Measurements from ENCODE around the gene CCT2. TPM values are rescaled to one million over a fixed set of nuclear protein-coding genes. Genes with fewer than 3 reads are reported as not detected.
A peak's percentile ranks its signal among the peaks of the same experiment; 100 is the strongest.

The CCT2 gene
- total and polyA plus RNA-seq, 4 donors: 59.0 to 130 (median 82.5) TPM

DNA sequence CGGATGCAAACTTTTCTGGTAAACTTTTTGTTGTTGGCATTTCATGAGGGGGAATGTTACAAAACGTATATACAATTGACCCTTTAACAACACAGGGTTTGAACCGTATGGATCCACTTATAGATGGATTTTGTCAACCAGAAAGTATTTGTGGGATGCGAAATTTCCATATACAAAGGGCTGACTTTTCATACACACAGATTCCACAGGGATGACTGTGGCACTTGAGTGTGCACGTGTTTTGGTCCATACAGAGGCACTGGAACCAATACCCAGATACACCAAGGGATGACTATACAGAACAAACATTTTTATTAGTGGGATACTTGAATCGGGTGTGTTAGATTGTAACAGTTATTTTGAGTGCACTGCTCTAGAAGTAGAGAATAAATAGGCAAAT, 29.8 kb upstream of the CCT2 start:
- ATAC-seq (ENCODE audit: low FRiP score) (no peak), DNase-seq (no peak)
- H3K9me3 ChIP-seq (ENCODE audit: control insufficient read depth, low read length): no peaks in the 10 kb centered on the region
- H3K4me3 ChIP-seq (ENCODE audit: low read length in 2 of 2): no peak overlapping the region
- peaks cover 0 to 3% of the 10 kb centered on the region in 2 donors for H3K4me1 ChIP-seq (ENCODE audit: control insufficient read depth in 1 of 2, insufficient read depth in 2 of 2, low read length in 2 of 2)
- H3K27ac ChIP-seq (ENCODE audit: low read depth in 1 of 2, low read length in 2 of 2): no peak overlapping the region
- no peaks in the 10 kb centered on the region for H3K27me3 ChIP-seq (ENCODE audit: control insufficient read depth in 1 of 2, insufficient read depth in 2 of 2, low read length in 1 of 2)
- 73 to 77% methylated on average over 6 of the region's 6 CpGs for WGBS, 2 donors
- intact Hi-C loops (cut with DNase I): no loop called here
- H3K36me3 ChIP-seq (ENCODE audit: control insufficient read depth in 1 of 2, insufficient read depth in 2 of 2, low read length in 1 of 2): no peaks in the 10 kb centered on the region

DNA sequence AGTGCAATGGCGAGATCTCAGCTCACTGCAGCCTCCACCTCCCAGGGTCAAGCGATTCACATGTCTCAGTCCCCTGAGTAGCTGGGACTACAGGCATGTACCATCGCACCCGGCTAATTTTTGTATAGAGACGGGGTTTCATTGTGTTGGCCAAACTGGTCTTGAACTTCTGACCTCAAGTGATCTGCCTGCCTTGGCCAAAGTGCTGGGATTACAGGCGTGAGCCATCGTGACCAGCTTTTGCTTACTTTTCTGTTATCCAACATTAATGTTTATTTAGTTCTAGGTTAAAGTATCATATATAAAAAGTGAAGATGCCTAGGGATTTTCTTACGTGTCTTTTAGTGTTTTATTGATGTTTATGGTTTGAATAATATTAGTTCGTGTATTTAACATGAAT, 28.9 kb upstream of the CCT2 start:
- Histone ChIP-seq H3K36me3 (ENCODE audit: control insufficient read depth in 1 of 2, insufficient read depth in 2 of 2, low read length in 1 of 2) (no peaks in the 10 kb centered on the region), H3K9me3 (ENCODE audit: control insufficient read depth, low read length) (no peaks in the 10 kb centered on the region), H3K4me3 (ENCODE audit: low read length in 2 of 2) (no peak overlapping the region), H3K27me3 (ENCODE audit: control insufficient read depth in 1 of 2, insufficient read depth in 2 of 2, low read length in 1 of 2) (no peaks in the 10 kb centered on the region), H3K4me1 (ENCODE audit: control insufficient read depth in 1 of 2, insufficient read depth in 2 of 2, low read length in 2 of 2) (peaks cover 0 to 3% of the 10 kb centered on the region in 2 donors), H3K27ac (ENCODE audit: low read depth in 1 of 2, low read length in 2 of 2) (no peak overlapping the region)
- ATAC-seq (ENCODE audit: low FRiP score) (no peak), DNase-seq (no peak)
- WGBS, 2 donors: 70 to 83% methylated on average over 9 of the region's 9 CpGs
- intact Hi-C loops (cut with DNase I): no loop called here

DNA sequence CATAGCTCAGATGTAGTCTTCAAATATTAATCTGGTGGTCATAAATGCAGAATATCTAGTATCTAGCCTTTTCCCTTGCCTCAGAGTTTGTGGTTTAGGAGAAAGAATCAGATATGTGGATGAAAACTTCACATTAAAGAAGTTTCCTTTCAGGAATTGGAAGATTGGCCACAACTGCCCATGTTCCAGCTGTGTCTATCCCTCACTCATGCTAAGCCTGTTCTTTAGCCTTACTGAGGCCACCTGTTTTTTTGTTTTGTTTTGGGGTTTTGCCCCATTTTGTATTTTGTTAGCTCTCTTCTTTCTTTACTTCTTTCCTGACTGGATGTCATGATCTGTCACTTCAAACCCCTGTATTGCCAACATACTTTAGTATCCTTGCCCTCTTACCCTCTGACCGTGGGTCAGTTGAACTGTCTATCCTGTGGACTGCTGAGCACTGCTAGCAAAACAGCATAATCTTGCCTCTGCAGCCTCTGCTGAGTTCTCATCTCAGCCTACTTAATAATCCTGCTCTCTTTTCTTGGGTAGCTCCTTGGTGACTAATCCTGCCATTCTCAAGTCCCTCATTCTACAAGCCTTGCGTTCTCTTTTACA, 22.0 kb upstream of the CCT2 start:
- DNase-seq (no peak), ATAC-seq (ENCODE audit: low FRiP score) (no peak)
- H3K27me3 ChIP-seq (ENCODE audit: control insufficient read depth in 1 of 2, insufficient read depth in 2 of 2, low read length in 1 of 2): no peaks in the 10 kb centered on the region
- H3K9me3 ChIP-seq (ENCODE audit: control insufficient read depth, low read length): no peaks in the 10 kb centered on the region
- no peaks in the 10 kb centered on the region for H3K4me1 ChIP-seq (ENCODE audit: control insufficient read depth in 1 of 2, insufficient read depth in 2 of 2, low read length in 2 of 2)
- intact Hi-C loops (cut with DNase I): no loop called here
- no peak overlapping the region for H3K27ac ChIP-seq (ENCODE audit: low read depth in 1 of 2, low read length in 2 of 2)
- no peaks in the 10 kb centered on the region for H3K36me3 ChIP-seq (ENCODE audit: control insufficient read depth in 1 of 2, insufficient read depth in 2 of 2, low read length in 1 of 2)
- 93 to 96% methylated on average over 2 of the region's 2 CpGs for WGBS, 2 donors
- no peak overlapping the region for H3K4me3 ChIP-seq (ENCODE audit: low read length in 2 of 2)

DNA sequence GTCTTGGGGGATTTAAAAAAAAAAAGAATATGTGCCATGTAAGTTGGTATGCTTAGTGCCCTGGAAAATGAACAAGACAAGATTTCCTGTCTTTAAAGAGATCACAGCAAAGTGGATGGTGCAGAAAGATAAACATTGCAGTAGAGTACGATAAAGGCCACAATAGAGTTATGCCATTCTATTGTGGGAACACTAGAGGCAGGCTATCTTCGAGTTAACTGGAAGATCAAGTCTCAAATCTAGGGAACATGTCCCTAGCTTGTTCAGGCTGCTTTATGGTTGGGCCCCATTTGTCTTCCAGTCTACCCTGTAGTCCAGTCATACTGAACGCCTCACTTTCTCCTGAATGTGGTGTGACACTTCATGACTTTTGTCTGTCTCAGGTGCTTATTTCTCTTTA, 18.7 kb upstream of the CCT2 start:
- 82 to 87% methylated on average over 3 of the region's 3 CpGs for WGBS, 2 donors
- Histone ChIP-seq H3K27ac (ENCODE audit: low read depth in 1 of 2, low read length in 2 of 2) (no peak overlapping the region), H3K36me3 (ENCODE audit: control insufficient read depth in 1 of 2, insufficient read depth in 2 of 2, low read length in 1 of 2) (no peaks in the 10 kb centered on the region), H3K4me1 (ENCODE audit: control insufficient read depth in 1 of 2, insufficient read depth in 2 of 2, low read length in 2 of 2) (no peaks in the 10 kb centered on the region), H3K9me3 (ENCODE audit: control insufficient read depth, low read length) (no peaks in the 10 kb centered on the region), H3K4me3 (ENCODE audit: low read length in 2 of 2) (no peak overlapping the region), H3K27me3 (ENCODE audit: control insufficient read depth in 1 of 2, insufficient read depth in 2 of 2, low read length in 1 of 2) (no peaks in the 10 kb centered on the region)
- no peak for ATAC-seq (ENCODE audit: low FRiP score)
- intact Hi-C loops (cut with DNase I): no loop called here
- no peak for DNase-seq

DNA sequence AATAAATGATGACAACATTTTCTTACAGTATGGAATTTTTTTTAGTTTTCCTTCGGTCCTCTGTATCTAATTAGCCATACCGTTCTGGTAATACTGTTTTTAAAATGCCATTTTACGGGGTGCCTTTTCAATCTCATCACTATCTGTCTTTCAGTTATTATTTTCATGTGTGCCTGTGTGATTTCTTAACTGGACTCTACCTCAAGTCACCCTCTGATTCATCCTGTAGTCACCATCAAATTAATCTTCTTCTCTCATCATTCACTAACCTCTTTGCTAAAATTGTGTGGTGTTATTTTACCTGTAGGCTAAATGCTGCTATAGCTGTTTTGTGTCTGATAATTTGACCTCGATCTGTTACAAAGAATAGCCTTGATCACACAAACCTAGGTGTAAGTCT, 16.0 kb upstream of the CCT2 start:
- Histone ChIP-seq H3K9me3 (ENCODE audit: control insufficient read depth, low read length) (no peaks in the 10 kb centered on the region), H3K27me3 (ENCODE audit: control insufficient read depth in 1 of 2, insufficient read depth in 2 of 2, low read length in 1 of 2) (no peaks in the 10 kb centered on the region), H3K4me3 (ENCODE audit: low read length in 2 of 2) (no peak overlapping the region), H3K27ac (ENCODE audit: low read depth in 1 of 2, low read length in 2 of 2) (no peak overlapping the region), H3K36me3 (ENCODE audit: control insufficient read depth in 1 of 2, insufficient read depth in 2 of 2, low read length in 1 of 2) (peaks cover 2 to 3% of the 10 kb centered on the region in 2 donors), H3K4me1 (ENCODE audit: control insufficient read depth in 1 of 2, insufficient read depth in 2 of 2, low read length in 2 of 2) (no peaks in the 10 kb centered on the region)
- no peak for ATAC-seq (ENCODE audit: low FRiP score)
- no peak for DNase-seq
- WGBS, 2 donors: 56 to 73% methylated on average over 4 of the region's 4 CpGs
- intact Hi-C loops (cut with DNase I): no loop called here

DNA sequence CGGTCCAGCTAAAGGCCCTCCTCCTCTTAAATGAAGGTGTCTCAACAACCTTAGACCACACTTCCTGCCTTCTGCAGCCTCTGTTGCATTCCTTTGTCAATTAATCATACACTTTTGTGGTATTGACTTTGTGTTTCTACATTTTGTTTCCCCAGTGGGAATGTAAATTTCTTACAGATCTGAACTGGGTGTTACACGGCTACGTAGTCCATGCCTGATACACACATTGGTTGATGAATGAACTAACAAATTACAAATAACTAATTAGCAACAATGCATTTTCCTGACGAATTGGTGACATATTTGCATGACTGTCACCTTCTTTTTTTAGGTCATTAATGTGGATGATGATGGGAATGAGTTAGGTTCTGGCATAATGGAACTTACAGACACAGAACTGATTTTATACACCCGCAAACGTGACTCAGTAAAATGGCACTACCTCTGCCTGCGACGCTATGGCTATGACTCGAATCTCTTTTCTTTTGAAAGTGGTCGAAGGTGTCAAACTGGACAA, 15.2 kb upstream of the CCT2 start:
- intact Hi-C loops (cut with DNase I): loop anchor here (2.0 to 10.0 kb wide), 4 partner anchors 98 to 183 kb away; partner anchors contain the start of gene FRS2 (in 1 of the 2)
- WGBS, 2 donors: 91 to 93% methylated on average over 10 of the region's 10 CpGs
- H3K27me3 ChIP-seq (ENCODE audit: control insufficient read depth in 1 of 2, insufficient read depth in 2 of 2, low read length in 1 of 2): no peaks in the 10 kb centered on the region
- H3K36me3 ChIP-seq (ENCODE audit: control insufficient read depth in 1 of 2, insufficient read depth in 2 of 2, low read length in 1 of 2): peaks cover 3% of the 10 kb centered on the region in 2 donors
- ATAC-seq (ENCODE audit: low FRiP score): no peak
- no peaks in the 10 kb centered on the region for H3K4me1 ChIP-seq (ENCODE audit: control insufficient read depth in 1 of 2, insufficient read depth in 2 of 2, low read length in 2 of 2)
- H3K4me3 ChIP-seq (ENCODE audit: low read length in 2 of 2): no peak overlapping the region
- no peak overlapping the region for H3K27ac ChIP-seq (ENCODE audit: low read depth in 1 of 2, low read length in 2 of 2)
- H3K9me3 ChIP-seq (ENCODE audit: control insufficient read depth, low read length): no peaks in the 10 kb centered on the region
- no peak for DNase-seq

DNA sequence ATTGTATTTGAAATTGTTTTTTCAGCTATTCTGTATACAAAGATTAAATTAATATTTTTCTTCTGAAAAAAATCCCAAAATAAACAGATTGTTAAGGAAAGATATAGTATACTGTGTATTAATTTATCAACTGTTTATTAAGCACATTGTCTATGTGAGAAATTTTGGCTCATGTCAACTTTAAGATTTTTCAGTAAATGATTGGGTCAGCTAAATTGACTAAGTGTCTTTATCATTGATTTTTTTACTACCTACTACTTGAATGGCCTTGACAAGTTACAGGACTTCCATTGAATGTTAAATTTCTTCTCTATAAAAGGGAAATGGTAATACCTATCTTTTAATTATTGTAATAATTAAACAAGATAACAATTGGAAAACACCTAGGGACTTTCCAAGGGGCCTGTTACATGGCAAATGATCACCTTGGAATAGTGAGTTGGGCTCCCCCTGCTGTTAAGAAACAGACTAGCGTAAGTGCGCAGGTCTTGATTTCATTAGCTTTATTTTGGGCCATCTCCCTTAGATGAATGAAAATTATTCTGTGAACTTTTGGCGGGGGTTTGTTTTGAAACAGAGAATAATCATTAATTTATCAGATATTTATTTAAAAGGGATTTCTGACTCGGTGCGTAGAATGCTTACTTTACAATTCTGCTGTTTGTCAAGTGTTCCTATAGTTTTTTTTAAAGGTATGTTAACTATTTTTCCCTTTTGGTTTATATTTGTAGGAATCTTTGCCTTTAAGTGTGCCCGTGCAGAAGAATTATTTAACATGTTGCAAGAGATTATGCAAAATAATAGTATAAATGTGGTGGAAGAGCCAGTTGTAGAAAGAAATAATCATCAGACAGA, 14.5 kb upstream of the CCT2 start:
- WGBS, 2 donors: 22 to 24% methylated on average over 6 of the region's 6 CpGs
- H3K27ac ChIP-seq (ENCODE audit: low read depth in 1 of 2, low read length in 2 of 2): no peak overlapping the region
- no peak overlapping the region for H3K4me3 ChIP-seq (ENCODE audit: low read length in 2 of 2)
- peaks cover 3% of the 10 kb centered on the region in 2 donors for H3K36me3 ChIP-seq (ENCODE audit: control insufficient read depth in 1 of 2, insufficient read depth in 2 of 2, low read length in 1 of 2)
- no peaks in the 10 kb centered on the region for H3K9me3 ChIP-seq (ENCODE audit: control insufficient read depth, low read length)
- no peaks in the 10 kb centered on the region for H3K4me1 ChIP-seq (ENCODE audit: control insufficient read depth in 1 of 2, insufficient read depth in 2 of 2, low read length in 2 of 2)
- intact Hi-C loops (cut with DNase I): loop anchor here (1.0 to 10.0 kb wide), 5 partner anchors 98 to 183 kb away; partner anchors contain the start of gene FRS2 (in 1 of the 2)
- H3K27me3 ChIP-seq (ENCODE audit: control insufficient read depth in 1 of 2, insufficient read depth in 2 of 2, low read length in 1 of 2): no peaks in the 10 kb centered on the region
- ATAC-seq (ENCODE audit: low FRiP score) (no peak), DNase-seq (peak in 1 of 2 donors; percentile 49)

DNA sequence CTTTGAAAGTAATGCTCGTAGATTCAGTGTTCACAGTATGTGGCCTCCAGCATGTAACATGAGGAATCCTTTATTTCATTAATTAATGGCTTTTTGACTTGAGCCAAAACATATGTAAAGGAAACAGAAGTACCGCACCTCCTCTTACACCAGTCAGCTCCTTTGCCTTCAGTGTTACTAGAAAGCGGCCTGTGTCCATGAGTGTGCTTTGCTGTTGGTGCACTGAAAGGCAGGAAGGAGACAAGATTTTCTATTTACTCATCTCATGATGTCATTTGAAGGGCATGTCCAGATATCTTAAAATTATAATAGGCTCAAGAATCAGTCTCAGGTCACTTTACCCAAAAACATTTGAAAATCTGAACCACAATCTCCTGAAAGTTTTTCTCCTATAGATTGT, 9.9 kb upstream of the CCT2 start:
- Histone ChIP-seq H3K36me3 (ENCODE audit: control insufficient read depth in 1 of 2, insufficient read depth in 2 of 2, low read length in 1 of 2) (peaks cover 3% of the 10 kb centered on the region in 2 donors), H3K4me3 (ENCODE audit: low read length in 2 of 2) (no peak overlapping the region), H3K27me3 (ENCODE audit: control insufficient read depth in 1 of 2, insufficient read depth in 2 of 2, low read length in 1 of 2) (no peaks in the 10 kb centered on the region), H3K4me1 (ENCODE audit: control insufficient read depth in 1 of 2, insufficient read depth in 2 of 2, low read length in 2 of 2) (no peaks in the 10 kb centered on the region), H3K9me3 (ENCODE audit: control insufficient read depth, low read length) (no peaks in the 10 kb centered on the region), H3K27ac (ENCODE audit: low read depth in 1 of 2, low read length in 2 of 2) (no peak overlapping the region)
- intact Hi-C loops (cut with DNase I): loop anchor here in 1 of 2 donors (10.0 kb wide), 1 partner anchor 161 kb away; no protein-coding TSS in a partner anchor
- 89 to 91% methylated on average over 3 of the region's 3 CpGs for WGBS, 2 donors
- DNase-seq (no peak), ATAC-seq (ENCODE audit: low FRiP score) (no peak)

Measured in aorta (tissue), 5 donors.